Upper lobe of left lung (tissue), 6 donors: ENCODE results near the gene CCNY. TPM values are rescaled to one million over a fixed set of nuclear protein-coding genes. Genes with fewer than 3 reads are reported as not detected.

Experiments
- ATAC-seq, 2 donors: fragments of 200-7000 bp; cut with Tn5 transposase; one replicate each; pipeline ENCODE4 v1.9.1; 2022; ENCODE audit warnings: mild to moderate bottlenecking in 2 of 2, moderate library complexity in 2 of 2; ENCODE audit not compliant: low FRiP score in 2 of 2
- DNase-seq, 2 donors: peaks; one replicate each; pipeline ENCODE4 v3.0.0-alpha.2; 2019 to 2020
- H3K27ac ChIP-seq, 4 donors: fragments of 200-600 bp; sonication (generic); one replicate each; pipeline ENCODE4 v1.5.1; 2016 to 2019
- H3K27me3 ChIP-seq, 4 donors: fragments of 200-600 bp; sonication (generic); one replicate each; pipeline ENCODE4 v1.5.1; 2017 to 2019
- H3K36me3 ChIP-seq, 4 donors: fragments of 200-600 bp; sonication (generic); one replicate each; pipeline ENCODE4 v1.5.1; 2016 to 2019
- H3K4me1 ChIP-seq, 4 donors: fragments of 200-600 bp; sonication (generic); one replicate each; pipeline ENCODE4 v1.5.1; 2018 to 2019
- H3K4me3 ChIP-seq, 4 donors: fragments of 200-600 bp; sonication (generic); one replicate each; pipeline ENCODE4 v1.5.1; 2017 to 2019; ENCODE audit warnings: mild to moderate bottlenecking in 2 of 4, moderate library complexity in 1 of 4
- H3K9me3 ChIP-seq, 4 donors: fragments of 200-600 bp; sonication (generic); one replicate each; pipeline ENCODE4 v1.5.1; 2018 to 2019
- CTCF ChIP-seq, 6 experiments: fragments of 450-650 bp in 4 of 6; fragments of 200-600 bp in 2 of 6; sonication (generic) in 2 of 6; IDR thresholded peaks; one replicate each; pipeline ENCODE4 v1.5.1; 2016 to 2019; ENCODE audit warnings: antibody characterized with exemption in 6 of 6
- EP300 ChIP-seq, 4 donors: sonication (generic); formaldehyde crosslinking; IDR thresholded peaks; one replicate each; pipeline ENCODE4 v1.5.1; 2017; ENCODE audit warnings: antibody characterized with exemption in 4 of 4, control low read depth in 2 of 4
- POLR2A ChIP-seq, 4 donors: fragments of 450-650 bp; IDR thresholded peaks; one replicate each; pipeline ENCODE4 v1.5.1; 2016 to 2017; ENCODE audit warnings: antibody characterized with exemption in 4 of 4, mild to moderate bottlenecking in 2 of 4
- POLR2AphosphoS5 ChIP-seq, 2 donors: sonication (generic); formaldehyde crosslinking; IDR thresholded peaks; one replicate each; pipeline ENCODE4 v1.5.1; 2017; ENCODE audit warnings: antibody characterized with exemption in 2 of 2
- WGBS, 2 donors: methylation state at CpG; one replicate each; pipeline ENCODE4 v1.1.5; 2017 to 2018; 5-methylcytosine and 5-hydroxymethylcytosine counted together
- total RNA-seq, 6 donors: library from RNA; depleted of rRNA in 4 of 6; stranded (reverse); fragments of >200 nt in 4 of 6; gene quantifications; one replicate each; pipeline versions ENCODE4 v1.1.0 to v1.2.1, GENCODE V29; 2016 to 2021
- donor health status: DM: no; HTN: no; CAD: no; lungs with moderate emphysema.
- donor health status: DM: no; HTN: yes; CAD: no; lungs with severe emphysema.

The CCNY gene
- total RNA-seq, 6 donors from 2014 or later: 22.0 to 80.8 (median 52.5) TPM

- Histone ChIP-seq H3K4me3 (no peak overlapping the region), H3K9me3 (no peaks in the 10 kb centered on the region), H3K27me3 (no peaks in the 10 kb centered on the region), H3K36me3 (no peaks in the 10 kb centered on the region), H3K27ac (no peak overlapping the region), H3K4me1 (peaks cover 12 to 25% (median 20%) of the 10 kb centered on the region in 4 donors)
- DNase-seq (no peak), ATAC-seq (no peak)
- WGBS, 2 donors: 55 to 57% methylated on average over 2 of the region's 2 CpGs
- no peak for TF ChIP-seq POLR2A (IDR thresholded peaks at IDR 0.05)
Measured at GRCh38 chr10:35364808-35365207, 28.5 kb downstream of the CCNY start.

GRCh38 chr10:35365994-35366393, 29.7 kb downstream of the CCNY start:
- Histone ChIP-seq H3K9me3 (no peaks in the 10 kb centered on the region), H3K27ac (no peak overlapping the region), H3K4me1 (peaks cover 13 to 35% (median 28%) of the 10 kb centered on the region in 4 donors), H3K27me3 (no peaks in the 10 kb centered on the region), H3K4me3 (no peak overlapping the region), H3K36me3 (no peaks in the 10 kb centered on the region)
- ATAC-seq: no peak
- TF ChIP-seq CTCF (IDR thresholded peaks at IDR 0.05) (no peak), EP300 (IDR thresholded peaks at IDR 0.05) (no peak), POLR2A (IDR thresholded peaks at IDR 0.05) (no peak), POLR2AphosphoS5 (IDR thresholded peaks at IDR 0.05) (no peak)
- DNase-seq: no peak
- 89 to 94% methylated on average over 1 of the region's 1 CpG for WGBS, 2 donors

- peaks cover 26 to 48% (median 41%) of the 10 kb centered on the region in 4 donors for H3K4me1 ChIP-seq
- H3K27ac ChIP-seq: no peak overlapping the region
- no peaks in the 10 kb centered on the region for H3K9me3 ChIP-seq
- ATAC-seq (no peak), DNase-seq (no peak)
- H3K36me3 ChIP-seq: no peaks in the 10 kb centered on the region
- no peaks in the 10 kb centered on the region for H3K27me3 ChIP-seq
- TF ChIP-seq CTCF (IDR thresholded peaks at IDR 0.05) (no peak), EP300 (IDR thresholded peaks at IDR 0.05) (no peak), POLR2AphosphoS5 (IDR thresholded peaks at IDR 0.05) (no peak), POLR2A (IDR thresholded peaks at IDR 0.05) (no peak)
- no peak overlapping the region for H3K4me3 ChIP-seq
- WGBS, 2 donors: 93 to 95% methylated on average over 4 of the region's 4 CpGs
Measured at GRCh38 chr10:35367107-35367859, 31.0 kb downstream of the CCNY start.

GRCh38 chr10:35367982-35368381, 31.7 kb downstream of the CCNY start:
- TF ChIP-seq EP300 (IDR thresholded peaks at IDR 0.05) (no peak), CTCF (IDR thresholded peaks at IDR 0.05) (no peak), POLR2A (IDR thresholded peaks at IDR 0.05) (no peak), POLR2AphosphoS5 (IDR thresholded peaks at IDR 0.05) (no peak)
- no peak overlapping the region for H3K4me3 ChIP-seq
- H3K27ac ChIP-seq: peak overlapping the region in 1 of 4 donors; percentile 65
- DNase-seq: no peak
- no peaks in the 10 kb centered on the region for H3K9me3 ChIP-seq
- H3K4me1 ChIP-seq: peaks cover 33 to 55% (median 48%) of the 10 kb centered on the region in 4 donors
- no peaks in the 10 kb centered on the region for H3K27me3 ChIP-seq
- ATAC-seq: no peak
- no peaks in the 10 kb centered on the region for H3K36me3 ChIP-seq
- WGBS, 2 donors: 87 to 92% methylated on average over 4 of the region's 4 CpGs

GRCh38 chr10:35368485-35369048, 32.3 kb downstream of the CCNY start:
- TF ChIP-seq POLR2AphosphoS5 (IDR thresholded peaks at IDR 0.05) (no peak), CTCF (IDR thresholded peaks at IDR 0.05) (no peak)
- ATAC-seq: peak in 1 of 2 donors; percentile 35
- peaks cover 35 to 61% (median 54%) of the 10 kb centered on the region in 4 donors for H3K4me1 ChIP-seq
- H3K36me3 ChIP-seq: no peaks in the 10 kb centered on the region
- no peak overlapping the region for H3K4me3 ChIP-seq
- WGBS, 2 donors: 61 to 65% methylated on average over 5 to 11 of the region's 11 CpGs
- DNase-seq: peak in 1 of 2 donors; percentile 49
- no peaks in the 10 kb centered on the region for H3K9me3 ChIP-seq
- H3K27me3 ChIP-seq: no peaks in the 10 kb centered on the region
- peak overlapping the region; percentile 7 to 75 (median 64) for H3K27ac ChIP-seq
